Muscle of arm (tissue), 12 donors: ENCODE data around the gene ALDOC. TPM values are rescaled to one million over a fixed set of nuclear protein-coding genes. Genes with fewer than 3 reads are reported as not detected.
A peak's percentile ranks its signal among the peaks of the same experiment; 100 is the strongest.
"Not testable (repeated sequence)": the region's sequence is repeated elsewhere in the genome, so short reads cannot be mapped to it uniquely, and the experiment has no call there.

Experiments used
- DNase-seq: peaks from one replicate; pipeline ENCODE4 v3.0.0-alpha.2; 2013
- polyA plus RNA-seq, 12 donors: library from polyadenylated mRNA; unstranded; fragments of 120-200 nt; gene quantifications; one replicate each; pipeline ENCODE4 v1.2.1, GENCODE V29; 2013; ENCODE audit not compliant: insufficient read length in 12 of 12

ALDOC gene
- polyA plus RNA-seq, 12 donors = 0.85 to 7.5 (median 2.1) TPM; not detected in 2

DNA sequence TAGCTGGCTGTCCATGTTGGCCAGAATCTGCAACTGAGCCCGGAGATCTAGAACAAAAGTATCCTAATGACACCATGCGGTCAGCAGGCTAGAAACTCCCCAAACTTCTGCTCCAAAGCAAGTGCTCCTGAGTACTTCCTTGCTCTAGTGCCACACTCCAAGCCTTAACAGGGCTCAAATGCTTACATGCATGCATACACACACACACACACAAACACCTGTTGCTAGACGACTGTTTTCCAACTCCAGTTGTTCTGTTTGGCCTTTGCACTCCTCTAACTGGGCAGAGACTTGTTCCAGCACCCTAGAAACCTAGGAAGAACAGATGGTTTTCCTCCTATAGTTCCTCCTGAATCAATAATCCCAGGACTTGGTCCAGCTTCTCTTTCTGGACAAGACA, 7.7 kb upstream of the ALDOC start:
- no peak for DNase-seq

DNA sequence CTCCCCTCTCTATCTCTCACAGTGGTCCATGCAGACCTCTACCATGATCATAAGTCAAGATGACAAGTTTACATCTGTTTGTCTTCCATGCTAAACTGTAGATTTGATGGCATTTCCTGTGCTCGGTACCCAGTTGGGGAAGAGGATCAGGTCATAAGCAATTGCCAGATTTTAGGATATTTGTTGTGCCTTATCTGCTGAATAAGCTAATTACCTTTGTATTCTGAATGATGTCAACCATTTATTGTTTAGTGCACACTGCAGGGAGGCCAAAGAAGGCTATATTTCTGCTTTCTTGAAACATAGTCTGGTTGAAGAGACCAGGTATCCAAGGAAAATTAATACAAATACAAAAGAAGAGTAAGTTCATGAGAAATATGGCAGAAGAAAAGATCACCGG, 5.8 kb upstream of the ALDOC start:
- no peak for DNase-seq

DNA sequence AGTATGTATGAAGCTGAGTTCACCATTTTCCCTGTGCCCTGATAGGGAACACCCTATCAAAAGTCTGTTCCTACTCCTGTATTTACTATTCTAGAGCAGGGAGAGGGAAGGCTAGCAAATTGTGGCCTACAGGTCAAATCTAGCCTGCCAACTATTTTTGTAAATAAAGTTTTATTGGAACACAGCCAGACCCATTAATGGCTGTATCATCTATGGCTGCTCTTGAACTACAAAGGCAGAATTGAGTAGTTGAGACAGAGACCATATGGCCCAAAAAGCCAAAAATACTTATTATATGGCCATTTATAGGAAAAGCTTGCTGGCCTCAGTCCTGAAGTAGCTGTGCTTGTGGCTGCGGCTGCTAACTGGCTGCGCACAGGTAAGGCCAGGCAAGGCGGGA, 4.3 kb upstream of the ALDOC start:
- no peak for DNase-seq

DNA sequence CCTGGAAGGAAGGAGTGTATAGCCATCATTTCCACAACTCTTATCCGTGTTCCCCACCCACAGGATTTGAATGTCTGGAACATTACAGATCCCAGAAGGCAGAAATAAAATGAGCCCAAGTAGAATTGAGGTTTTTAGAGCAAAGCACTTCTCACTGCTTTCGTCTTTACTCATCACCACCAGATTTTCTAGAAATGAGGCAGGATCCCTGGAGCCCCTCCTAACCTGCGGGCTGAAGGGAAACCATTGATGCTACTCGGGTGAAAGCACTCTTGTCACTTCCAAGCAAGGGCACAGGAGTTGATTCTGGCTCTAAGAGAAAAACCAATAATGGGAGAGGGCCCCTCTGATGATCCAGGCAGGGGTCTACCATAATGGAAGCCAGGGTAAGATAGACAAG, 2.8 kb upstream of the ALDOC start:
- DNase-seq = no peak

DNA sequence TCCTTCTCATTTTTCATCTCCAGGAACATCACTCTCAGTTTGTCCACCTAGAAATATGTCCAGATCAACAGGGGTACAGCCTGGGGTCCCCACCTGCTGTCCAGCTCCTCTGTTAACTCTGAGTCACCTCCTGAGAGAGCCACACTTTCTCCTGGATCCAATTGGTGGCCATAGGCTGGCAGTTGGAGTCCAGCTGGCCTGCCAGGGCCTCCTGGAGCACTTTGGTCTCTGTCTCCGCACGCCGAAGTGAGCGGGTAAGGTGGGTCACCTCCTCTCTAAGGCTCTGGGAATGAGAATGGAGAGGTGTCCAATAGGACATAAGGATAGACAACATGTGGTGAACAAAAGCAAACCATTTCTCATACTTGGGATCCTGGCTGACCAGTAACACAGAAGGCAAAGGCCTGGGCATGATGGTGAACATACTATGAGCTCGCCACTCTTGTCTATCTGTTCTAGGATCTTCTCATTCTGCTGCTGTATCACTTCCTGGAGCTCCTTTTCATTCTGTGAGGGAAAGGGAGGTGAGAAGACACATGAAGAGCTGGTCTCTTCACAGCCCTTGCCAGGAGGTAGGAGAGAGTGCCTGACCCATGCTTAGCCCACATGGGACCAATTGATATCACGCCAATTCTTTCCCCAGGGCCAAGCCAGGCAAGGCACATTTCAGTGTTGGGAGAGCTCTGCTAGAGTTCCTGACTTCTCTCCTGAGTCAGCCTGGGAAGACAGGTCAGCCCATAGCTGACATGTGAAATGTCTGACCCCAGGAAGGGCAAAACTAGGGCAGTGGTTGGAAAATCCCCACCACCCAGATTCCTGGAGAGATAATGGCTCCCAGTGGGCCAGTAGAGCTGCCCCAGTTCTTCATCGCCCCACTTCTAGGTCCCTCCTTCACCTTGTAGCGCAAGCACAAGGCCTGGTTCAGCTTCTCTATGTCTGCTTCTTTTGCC, 1.8 kb upstream of the ALDOC start:
- no peak for DNase-seq

DNA sequence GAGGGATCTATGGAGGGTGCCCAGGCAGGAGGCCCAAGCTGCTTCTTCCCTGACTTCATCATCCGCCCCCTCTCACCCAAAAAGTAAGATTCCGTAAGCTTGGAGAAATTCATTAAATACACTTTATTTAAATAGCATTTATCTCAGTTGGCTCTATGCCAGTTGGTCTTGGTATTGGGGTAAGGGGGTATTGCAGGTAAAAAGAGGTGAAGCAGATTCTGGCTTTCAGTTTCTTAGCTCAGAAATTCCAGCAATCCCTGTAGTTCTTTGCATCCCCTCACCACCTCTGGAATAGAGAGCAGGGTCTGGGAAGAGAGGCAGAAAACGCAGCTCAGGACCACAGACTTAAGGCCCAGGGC, 750 bp upstream of the ALDOC start:
- DNase-seq = no peak

DNA sequence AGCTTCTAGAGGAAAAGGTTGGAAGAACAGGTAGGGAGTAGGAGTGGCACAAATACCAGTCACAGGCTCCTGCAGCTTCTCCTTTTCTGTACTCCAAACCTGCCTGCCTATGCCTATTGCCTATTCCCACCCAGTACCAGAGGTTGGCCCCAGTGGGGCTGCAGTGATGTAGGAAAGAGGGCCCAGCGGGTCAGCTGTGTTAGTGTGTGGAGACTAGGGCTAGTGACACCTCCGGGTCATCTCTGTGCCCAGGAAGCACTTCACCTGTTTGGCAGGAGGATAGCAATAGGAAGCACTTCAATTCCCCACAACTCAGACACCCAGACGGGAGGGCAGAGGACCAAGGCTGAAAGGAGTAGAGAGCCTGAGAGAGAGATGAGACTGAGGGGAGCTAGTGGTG, 679 bp downstream of the ALDOC start:
- DNase-seq = not testable (repeated sequence)

DNA sequence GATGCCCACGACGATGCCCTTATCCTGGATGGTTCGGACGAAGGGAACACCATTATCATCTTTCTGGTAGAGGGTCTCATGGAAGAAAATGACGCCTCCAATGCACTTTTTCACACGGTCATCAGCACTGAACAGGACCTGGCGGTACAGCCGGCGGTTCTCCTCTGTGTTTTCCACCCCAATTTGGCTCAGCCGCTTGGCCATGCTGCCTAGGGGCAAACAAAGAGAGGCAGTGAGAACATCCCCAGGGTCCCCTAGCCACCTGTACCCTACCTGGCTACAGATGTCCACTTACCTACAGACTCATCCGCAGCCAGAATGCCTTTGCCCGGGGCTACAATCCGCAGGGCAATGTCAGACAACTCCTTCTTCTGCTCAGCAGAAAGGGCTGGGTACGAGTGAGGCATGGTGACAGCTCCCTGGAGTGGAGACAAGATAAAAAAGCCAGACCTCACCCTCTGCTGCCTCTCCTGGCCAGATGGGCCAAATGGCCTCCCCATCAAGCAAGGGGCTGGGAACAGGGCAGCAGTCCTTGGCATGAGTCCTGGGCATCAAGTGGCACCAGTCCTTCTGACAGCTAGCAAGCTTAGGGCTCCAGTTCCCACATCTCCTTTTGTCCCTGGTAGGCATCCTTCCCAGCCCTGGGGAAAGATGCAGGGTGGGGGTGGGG, 1.4 kb downstream of the ALDOC start:
- DNase-seq = no peak

DNA sequence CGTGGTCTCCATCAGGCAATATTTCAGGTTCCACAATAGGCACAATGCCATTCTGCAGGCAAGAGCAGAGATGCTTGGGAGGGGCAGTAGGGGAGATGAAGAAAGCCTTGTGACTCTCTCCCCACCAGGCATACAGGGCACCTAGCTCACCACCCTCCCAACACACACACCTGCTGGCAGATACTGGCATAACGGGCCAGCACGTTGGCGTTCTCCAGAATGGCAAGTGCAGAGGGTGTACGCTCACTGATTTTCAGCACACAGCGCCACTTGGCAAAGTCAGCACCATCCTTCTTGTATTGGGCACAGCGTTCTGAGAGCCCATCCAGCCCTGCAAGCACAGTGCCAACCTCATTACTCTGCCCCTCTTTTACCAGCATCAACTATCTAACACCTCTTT, 2.2 kb downstream of the ALDOC start:
- DNase-seq = no peak

DNA sequence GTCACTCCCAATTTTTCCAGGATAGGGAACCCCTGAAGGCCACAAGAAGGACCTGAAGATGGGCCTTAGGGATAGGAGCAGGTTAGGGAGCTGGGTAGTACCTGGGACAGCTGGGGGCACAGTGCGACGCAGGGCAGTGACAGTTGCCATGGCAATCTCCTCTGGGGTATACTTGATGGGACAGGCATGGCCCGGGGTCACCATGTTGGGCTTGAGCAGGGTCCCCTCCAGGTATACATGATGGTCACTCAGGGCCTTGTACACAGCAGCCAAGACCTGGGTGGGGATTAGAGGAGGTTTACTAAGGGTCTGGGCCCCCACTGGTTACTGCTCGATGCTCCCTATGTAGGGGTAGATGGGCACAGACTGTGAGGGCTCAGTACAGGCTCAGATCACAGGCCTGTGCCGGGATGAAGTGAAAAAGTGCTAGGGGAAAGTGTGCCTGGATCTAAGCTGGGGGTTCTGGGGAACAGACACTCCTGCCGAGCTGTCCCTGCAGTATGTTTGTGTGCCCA, 2.7 kb downstream of the ALDOC start:
- no peak for DNase-seq

DNA sequence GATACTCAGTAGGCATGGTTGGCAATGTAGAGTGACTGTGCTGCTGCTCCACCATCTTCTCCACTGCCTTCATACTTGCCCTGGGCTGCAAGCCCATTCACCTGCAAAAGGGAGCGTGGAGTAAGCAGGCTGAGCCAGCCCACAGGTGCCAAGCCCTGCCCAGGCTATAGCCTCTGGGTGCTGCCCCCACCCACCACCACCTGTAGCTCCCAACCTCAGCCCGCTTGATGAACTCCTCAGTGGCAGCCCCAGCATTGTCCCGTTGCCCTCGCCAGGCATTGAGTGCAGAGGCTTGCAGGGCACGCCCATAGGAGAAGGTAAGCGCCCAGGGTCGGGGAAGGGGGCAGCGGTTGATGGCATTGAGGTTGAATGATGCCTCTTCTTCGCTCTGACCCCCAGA, 3.2 kb downstream of the ALDOC start:
- no peak for DNase-seq

DNA sequence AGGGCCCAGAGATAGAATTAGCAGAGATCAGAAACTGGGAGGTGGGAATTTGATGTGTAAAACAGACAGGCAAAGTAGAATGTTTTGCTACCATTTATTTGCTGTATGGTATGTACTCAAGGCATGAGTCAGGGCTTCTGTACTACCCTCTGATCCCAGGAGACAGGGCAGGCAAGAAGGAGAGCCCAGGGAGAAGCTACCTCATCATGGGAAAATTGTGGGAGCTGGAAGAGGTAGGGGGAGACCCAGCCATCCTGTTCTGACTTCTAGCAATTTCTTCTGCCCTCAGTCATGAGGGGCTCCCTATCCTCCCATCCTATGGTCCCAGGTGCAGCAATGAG, 3.7 kb downstream of the ALDOC start:
- no peak for DNase-seq

DNA sequence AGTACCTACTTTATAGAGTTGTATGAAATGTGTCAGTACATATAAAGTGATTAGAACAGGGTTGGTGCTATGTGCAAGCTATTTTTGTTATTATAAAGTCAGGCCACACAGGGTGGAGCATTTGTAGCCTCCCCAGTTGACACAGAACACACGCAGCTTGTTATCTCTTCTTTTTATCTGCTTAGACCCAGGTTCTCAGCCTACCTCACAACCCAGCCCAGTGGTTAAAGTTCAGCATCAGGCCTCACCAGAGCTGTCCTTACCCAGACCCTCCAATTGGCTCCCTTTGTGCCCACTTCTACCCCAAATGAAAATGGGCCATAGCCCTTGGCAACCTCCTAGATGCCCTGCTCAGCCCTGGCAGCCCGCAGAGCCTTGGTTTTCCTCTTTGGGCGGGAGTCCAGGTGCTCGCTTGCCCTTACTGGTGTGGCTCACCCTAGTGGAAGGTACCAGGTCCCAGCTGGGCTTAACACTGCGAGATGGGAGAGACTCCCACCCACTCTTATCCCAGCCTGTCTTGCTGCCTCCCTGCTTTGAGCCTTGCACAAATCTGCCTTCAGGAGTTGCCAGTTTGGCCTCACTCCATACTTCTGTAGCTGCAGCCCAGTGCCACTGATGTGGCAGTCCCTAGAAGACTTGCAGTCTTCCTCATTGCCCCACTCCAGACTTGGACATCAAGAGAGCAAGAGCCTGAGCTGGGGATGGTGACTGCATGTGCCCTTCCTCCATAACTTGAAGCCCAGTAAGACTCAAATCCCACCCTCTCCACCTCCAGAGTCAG, 4.2 kb downstream of the ALDOC start:
- no peak for DNase-seq

DNA sequence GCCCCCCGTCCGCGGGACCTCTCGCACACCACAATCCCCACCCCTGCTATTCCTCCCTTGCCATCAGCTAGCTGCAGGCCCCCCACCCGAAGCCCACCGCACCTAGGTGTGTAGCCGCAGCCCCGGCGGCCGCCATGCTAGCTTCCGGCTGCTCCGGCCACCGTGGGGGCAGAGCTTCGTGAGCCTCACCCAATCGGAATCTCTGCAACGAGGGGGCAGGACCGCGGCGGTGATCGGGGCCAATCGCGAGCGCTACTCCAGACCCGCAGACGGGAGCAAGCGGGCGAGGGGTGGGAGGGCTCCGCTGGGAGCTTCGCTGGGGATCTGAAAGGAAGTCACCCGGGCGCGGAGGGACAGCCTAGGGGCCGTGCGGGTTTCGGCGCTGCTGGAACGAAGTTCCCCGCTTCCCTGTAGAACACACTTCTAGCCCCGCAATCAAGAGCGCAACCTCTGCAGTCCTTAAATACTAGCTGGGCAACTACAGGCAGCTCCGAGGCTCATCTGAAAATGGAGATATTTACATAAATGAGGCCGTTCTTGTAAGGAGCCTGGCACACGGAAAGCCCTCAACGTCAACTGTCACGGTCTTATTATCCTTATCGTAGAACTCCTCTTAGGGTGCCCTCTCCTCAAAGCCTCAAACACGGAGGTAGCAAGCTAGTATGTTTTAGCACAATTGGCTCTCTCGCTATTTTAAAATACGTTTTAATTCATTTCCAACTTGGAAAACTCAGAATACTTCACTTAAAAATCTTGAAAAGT, 5.2 kb downstream of the ALDOC start, which contains the start of gene PIGS:
PIGS (minus strand) TSS at position 164 of the 762 bp plus-strand sequence; CDS start at position 136, 28 bp downstream.
- peak; percentile 90 for DNase-seq

DNA sequence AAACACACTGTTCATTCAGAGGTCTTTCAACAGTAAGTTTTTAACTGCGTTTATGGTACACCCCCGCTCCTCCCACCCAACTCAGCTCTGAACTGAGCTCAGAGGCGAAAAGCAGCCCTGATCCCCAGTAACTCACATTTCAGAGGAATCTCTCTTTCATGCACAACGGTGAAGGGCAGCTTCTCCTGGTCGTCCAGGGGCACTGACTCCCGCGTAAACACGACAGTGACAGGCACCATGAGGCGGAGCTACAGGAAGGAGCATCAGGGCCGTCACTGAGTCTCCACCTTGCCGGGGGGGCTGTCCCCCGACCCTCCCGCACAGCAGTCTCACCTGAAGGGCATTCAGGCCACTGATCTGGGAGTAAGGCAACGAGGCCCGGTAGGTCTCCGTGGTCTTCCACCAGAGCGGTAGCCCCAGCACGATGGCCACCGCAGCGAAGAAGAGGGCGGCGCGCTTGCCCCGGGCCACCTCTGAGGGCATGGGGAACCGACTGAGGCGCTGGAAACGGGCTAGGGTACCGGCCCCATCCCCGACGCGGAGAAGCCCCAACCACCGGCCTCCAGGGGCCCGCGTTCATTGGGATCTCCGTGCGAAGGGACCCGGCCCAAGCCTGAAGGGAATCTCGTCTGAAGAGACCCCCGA, 5.9 kb downstream of the ALDOC start:
- no peak for DNase-seq

DNA sequence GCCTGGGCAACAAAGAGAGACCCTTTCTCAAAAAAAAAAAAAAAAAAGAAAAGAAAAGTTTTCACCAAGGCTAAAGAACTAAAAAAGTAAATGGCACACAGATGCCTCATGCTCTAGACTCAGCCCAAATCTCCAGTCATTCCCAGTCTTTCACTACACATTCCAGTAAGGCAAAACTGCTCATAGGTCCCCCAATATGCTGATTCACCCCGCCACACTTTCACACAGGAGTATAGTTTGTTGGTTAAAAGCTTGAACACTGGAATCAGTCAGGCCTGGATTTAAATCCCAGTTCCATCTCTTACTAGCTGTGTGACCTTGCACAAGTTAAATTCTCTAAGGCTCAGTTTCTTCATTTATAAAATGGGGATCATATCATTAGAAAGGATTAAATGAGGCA, 7.2 kb downstream of the ALDOC start:
- DNase-seq = no peak

DNA sequence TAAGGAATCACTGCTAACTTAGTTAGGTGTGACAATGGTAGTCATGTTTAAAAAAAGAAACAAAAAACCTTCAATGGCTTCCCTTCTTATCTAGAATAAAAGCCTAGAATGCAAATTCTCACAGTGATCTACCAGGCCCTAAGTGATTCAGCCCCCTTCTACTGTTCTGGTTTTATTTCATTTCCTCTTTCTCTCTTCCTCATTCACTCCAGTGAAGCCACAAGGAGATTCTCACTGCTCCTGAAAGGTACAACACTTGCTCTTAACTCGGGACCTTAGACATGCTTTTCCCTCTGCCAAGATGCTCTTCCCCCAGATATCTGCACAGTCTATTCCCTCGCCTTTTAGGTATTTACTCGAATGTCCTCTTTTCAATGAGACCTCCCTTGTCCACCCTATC, 9.1 kb downstream of the ALDOC start:
- no peak for DNase-seq

DNA sequence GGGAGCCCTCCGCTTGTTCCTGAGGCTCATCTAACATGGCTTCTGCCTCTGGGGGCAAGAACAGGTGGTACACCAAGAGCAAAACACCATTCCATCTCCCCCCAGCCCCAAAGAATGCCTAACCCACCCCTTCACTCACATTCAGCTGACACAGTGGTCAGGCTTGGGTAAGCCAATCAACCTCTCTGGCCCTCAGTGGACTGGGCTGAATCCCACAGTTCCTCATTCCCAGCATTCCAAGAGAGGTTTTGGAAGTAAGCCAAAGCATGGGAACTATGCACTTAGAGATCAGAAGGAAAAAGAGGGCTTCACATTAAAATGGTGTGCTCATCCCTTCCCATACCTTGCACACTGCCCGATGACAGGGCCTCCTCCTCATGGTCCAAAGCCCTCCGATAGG, 13.2 kb downstream of the ALDOC start:
- no peak for DNase-seq

DNA sequence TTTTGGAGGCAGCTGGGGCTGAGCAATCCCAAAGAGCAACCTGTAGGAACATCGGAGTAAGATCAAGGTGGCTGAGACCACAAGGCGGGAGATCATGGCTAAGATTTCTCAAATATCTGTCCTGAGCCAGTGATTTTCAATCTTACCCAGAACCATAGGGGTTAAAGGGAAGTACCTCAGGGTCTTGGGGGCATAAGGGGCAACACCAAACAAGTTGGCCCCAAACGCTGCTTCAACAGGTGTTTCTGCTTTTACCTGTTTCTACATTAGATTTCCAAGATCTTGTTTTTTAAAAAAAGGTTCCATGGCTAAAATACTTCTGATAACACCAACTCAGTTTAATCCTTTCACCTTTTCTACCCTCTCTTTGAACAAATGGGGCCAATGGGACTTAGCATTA, 21.7 kb downstream of the ALDOC start:
- DNase-seq = no peak

DNA sequence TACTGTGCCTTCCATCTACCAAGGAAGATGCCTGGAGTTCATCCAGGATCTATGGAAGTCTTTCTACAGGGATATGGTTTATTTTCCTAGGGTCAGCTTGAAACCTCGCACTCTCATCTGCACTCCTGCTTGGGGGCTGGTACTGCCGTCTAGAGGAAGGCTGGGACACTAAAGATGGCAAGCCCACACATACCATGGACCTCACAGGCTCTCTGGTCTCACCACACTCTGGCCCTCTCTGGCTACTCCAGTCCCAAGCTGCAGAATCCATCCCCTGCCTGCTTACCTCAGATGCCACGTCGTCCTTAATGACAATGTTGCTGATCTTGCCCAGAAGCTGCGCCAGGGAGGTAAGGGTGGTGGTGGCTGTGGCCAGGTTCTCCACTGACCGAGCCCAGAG, 22.1 kb downstream of the ALDOC start:
- DNase-seq = no peak

DNA sequence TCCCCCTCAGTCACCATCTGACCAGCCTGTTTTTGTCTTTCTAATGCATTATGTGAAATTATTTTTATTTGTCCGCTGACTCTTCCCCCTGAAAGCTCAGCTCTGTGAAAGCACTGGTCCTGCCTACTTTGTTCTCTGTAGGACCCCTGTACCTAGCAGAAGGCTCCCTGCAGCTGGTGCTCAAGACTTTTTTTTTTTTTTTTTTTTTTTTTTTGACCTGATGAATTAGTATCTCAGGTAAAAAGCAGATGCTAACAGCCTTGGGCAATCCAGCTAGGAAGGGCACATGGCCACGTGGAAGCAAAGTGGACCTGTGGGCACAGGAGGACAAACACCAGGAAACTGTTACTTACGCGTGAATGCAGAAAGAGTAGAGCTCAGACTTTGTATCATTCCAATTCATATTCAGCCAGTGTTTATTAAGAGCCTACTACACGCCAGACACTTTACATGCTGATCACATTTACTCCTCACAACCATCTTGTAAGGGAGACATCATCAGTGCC, 23.6 kb downstream of the ALDOC start:
- no peak for DNase-seq
